A549 (cell line): ENCODE data around the gene HLA-DRB5. TPM values are rescaled to one million over a fixed set of nuclear protein-coding genes. Genes with fewer than 3 reads are reported as not detected.

Experiments
- ATAC-seq, 2 experiments: fragments of 200-7000 bp in 1 of 2; fragments of >200 bp in 1 of 2; cut with Nextera tagmentation in 1 of 2; cut with Tn5 transposase in 1 of 2; 3 replicates each; pipeline versions ENCODE4 v1.8.0 to v1.9.1; 2018 to 2020; ENCODE audit warnings: mild to moderate bottlenecking in 1 of 2, moderate library complexity in 1 of 2
- CTCF ChIA-PET: fragments of 300-600 bp; sonication (Branson Sonifier 250); formaldehyde crosslinking; extraction: SDS; loops from one replicate; lab custom pipeline; 2021; ENCODE audit warnings: antibody characterized with exemption, inconsistent platforms; lab: Yijun Ruan, JAX
- POLR2A ChIA-PET: fragments of 350-600 bp; formaldehyde crosslinking; extraction: SDS; loops from one replicate; lab custom pipeline; 2021; ENCODE audit warnings: antibody characterized with exemption, inconsistent platforms; lab: Yijun Ruan, JAX
- DNase-seq, 2 experiments: peaks; one replicate each; pipeline versions ENCODE4 v3.0.0 to v3.0.0-alpha.2; 2011 to 2016; ENCODE audit warnings: low read depth in 1 of 2, low spot score in 1 of 2
- FAIRE-seq: peaks from 2 replicates; lab custom pipeline; 2011; peaks lifted over from hg19 to GRCh38; lab: Jason Lieb, UNC
- H3K27ac ChIP-seq, 2 experiments: fragments of >200 bp; sonication (Bioruptor Twin); formaldehyde crosslinking; 3 replicates each; pipeline ENCODE4 v1.5.1; 2016 to 2017
- H3K4me1 ChIP-seq: fragments of >200 bp; sonication (Bioruptor Twin); formaldehyde crosslinking; 3 replicates; pipeline ENCODE4 v1.6.1; 2016
- H3K4me2 ChIP-seq: fragments of >200 bp; sonication (Bioruptor Twin); formaldehyde crosslinking; 3 replicates; pipeline ENCODE4 v1.6.1; 2016
- H3K4me3 ChIP-seq: fragments of >200 bp; sonication (Bioruptor Twin); formaldehyde crosslinking; 3 replicates; pipeline ENCODE4 v1.5.1; 2016
- H3K9me3 ChIP-seq: fragments of >200 bp; sonication (Bioruptor Twin); formaldehyde crosslinking; 3 replicates; pipeline ENCODE4 v1.6.1; 2016
- CBX8 ChIP-seq: fragments of 200-600 bp; sonication (generic); IDR thresholded peaks from 2 replicates; pipeline ENCODE4 v1.6.1; 2016
- EHF ChIP-seq: fragments of 250-450 bp; sonication (Bioruptor Pico); IDR thresholded peaks from 2 replicates; pipeline ENCODE4 v1.5.0; 2020; ENCODE audit warnings: mild to moderate bottlenecking
- EP300 ChIP-seq, 2 experiments: fragments of >200 bp; sonication (Bioruptor Twin); formaldehyde crosslinking; IDR thresholded peaks; 2 replicates in 1 of 2; 3 replicates in 1 of 2; pipeline ENCODE4 v1.6.1; 2016 to 2017
- HOXB5 ChIP-seq: fragments of 250-450 bp; sonication (Bioruptor Pico); IDR thresholded peaks from 2 replicates; pipeline ENCODE4 v1.5.0; 2020; ENCODE audit warnings: mild to moderate bottlenecking, moderate library complexity
- JUNB ChIP-seq: fragments of >200 bp; sonication (Bioruptor Twin); formaldehyde crosslinking; IDR thresholded peaks from 2 replicates; pipeline ENCODE4 v1.6.1; 2016
- KDM5A ChIP-seq: fragments of 200-600 bp; sonication (generic); IDR thresholded peaks from 2 replicates; pipeline ENCODE4 v1.6.1; 2016; ENCODE audit warnings: antibody characterized with exemption, mild to moderate bottlenecking
- MAX ChIP-seq: IDR thresholded peaks from 2 replicates; pipeline ENCODE4 v1.6.1; 2012
- NR3C1 ChIP-seq: fragments of >200 bp; sonication (Bioruptor Twin); formaldehyde crosslinking; IDR thresholded peaks from 3 replicates; pipeline ENCODE4 v1.6.1; 2017
- PBX3 ChIP-seq: IDR thresholded peaks from 2 replicates; pipeline ENCODE4 v1.6.1; 2012
- PHF8 ChIP-seq: fragments of 200-600 bp; sonication (generic); IDR thresholded peaks from 2 replicates; pipeline ENCODE4 v1.6.1; 2016; ENCODE audit warnings: low read depth, mild to moderate bottlenecking, antibody characterized with exemption, moderate library complexity, borderline replicate concordance
- POLR2A ChIP-seq: IDR thresholded peaks from 2 replicates; pipeline ENCODE4 v1.6.1; 2012; ENCODE audit warnings: mild to moderate bottlenecking, low read length
- RAD21 ChIP-seq, 2 experiments: fragments of >200 bp in 1 of 2; sonication (Bioruptor Twin) in 1 of 2; formaldehyde crosslinking in 1 of 2; IDR thresholded peaks in 1 of 2; conservative IDR thresholded peaks in 1 of 2; 2 replicates in 1 of 2; 3 replicates in 1 of 2; pipeline ENCODE4 v1.6.1; 2012 to 2018; ENCODE audit warnings: inconsistent platforms in 1 of 2
- RCOR1 ChIP-seq: fragments of 150-350 bp; IDR thresholded peaks from 2 replicates; pipeline ENCODE4 v1.6.1; 2014; ENCODE audit warnings: antibody characterized with exemption, low read length, low read depth
- RNF2 ChIP-seq: fragments of 200-600 bp; sonication (generic); IDR thresholded peaks from 2 replicates; pipeline ENCODE4 v1.6.1; 2016; ENCODE audit warnings: low read depth, mild to moderate bottlenecking, antibody characterized with exemption, moderate library complexity, borderline replicate concordance
- SREBF2 ChIP-seq: fragments of 450-650 bp; IDR thresholded peaks from 2 replicates; pipeline ENCODE4 v1.6.1; 2014; ENCODE audit warnings: mild to moderate bottlenecking, moderate library complexity
- TP53 ChIP-seq: fragments of 250-450 bp; sonication (Bioruptor Pico); IDR thresholded peaks from 2 replicates; pipeline ENCODE4 v1.5.0; 2021; ENCODE audit warnings: mild to moderate bottlenecking, moderate library complexity
- ZC3H11A ChIP-seq: fragments of 450-650 bp; IDR thresholded peaks from 2 replicates; pipeline ENCODE4 v1.6.1; 2014; ENCODE audit warnings: antibody characterized with exemption, mild to moderate bottlenecking
- ZNF302 ChIP-seq: fragments of 250-450 bp; sonication (Bioruptor Pico); IDR thresholded peaks from 2 replicates; pipeline ENCODE4 v1.9.0; 2021; ENCODE audit warnings: inconsistent platforms, mild to moderate bottlenecking, moderate library complexity
- ZSCAN20 ChIP-seq: fragments of 250-450 bp; sonication (Bioruptor Pico); IDR thresholded peaks from 2 replicates; pipeline ENCODE4 v1.8.0; 2022; ENCODE audit warnings: mild to moderate bottlenecking, moderate library complexity
- WGBS: methylation state at CpG from one replicate; pipeline ENCODE4 v1.1.6; 2017; ENCODE audit errors: missing lambda C conversion rate; 5-methylcytosine and 5-hydroxymethylcytosine counted together
- polyA plus RNA-seq, 4 experiments: library from polyadenylated mRNA; depleted of rRNA in 3 of 4; stranded (reverse); fragments of >200 nt; fragmentation: RNase III in 1 of 4; extraction: RNeasy Plus Mini Kit Qiagen cat#74134 plus additional on column Dnase treatment in 1 of 4; gene quantifications; 2 replicates in 3 of 4; 3 replicates in 1 of 4; pipeline ENCODE4 v1.2.3, GENCODE V29; 2011 to 2017
- TF ChIP-seq, protein P1 (sequence below): fragments of >200 bp; sonication (Bioruptor Twin); formaldehyde crosslinking; IDR thresholded peaks from 2 replicates; pipeline ENCODE4 v1.6.1; 2016
- TF ChIP-seq, protein P2 (sequence below): IDR thresholded peaks from 2 replicates; pipeline ENCODE4 v1.6.1; 2012; ENCODE audit warnings: low read depth, borderline replicate concordance
- TF ChIP-seq, protein P3 (sequence below): fragments of 150-350 bp; IDR thresholded peaks from 2 replicates; pipeline ENCODE4 v1.6.1; 2014; ENCODE audit warnings: low read depth, mild to moderate bottlenecking, low read length
- TF ChIP-seq, protein P4 (sequence below): fragments of 250-450 bp; sonication (Bioruptor Pico); IDR thresholded peaks from 2 replicates; pipeline ENCODE4 v1.5.0; 2020; ENCODE audit warnings: low read depth, mild to moderate bottlenecking, moderate library complexity

HLA-DRB5 gene
- polyA plus RNA-seq, 2 of the 4 experiments (the other 2 are of a cell fraction): not detected

- WGBS: 0% methylated on average over 1 of the region's 19 CpGs
- no peak for FAIRE-seq
- Histone ChIP-seq H3K27ac (no peak overlapping the region), H3K4me3 (no peak overlapping the region), H3K4me1 (no peaks in the 10 kb centered on the region)
- CTCF ChIA-PET: no interaction called here
- ATAC-seq: no peak
- no peak for DNase-seq
- TF ChIP-seq MAX: no peak
- no peak for TF ChIP-seq ZSCAN20 (CRISPR knock-in tag)
- TF ChIP-seq KDM5A: no peak
- TF ChIP-seq, all 56 proteins: peak for 0
- POLR2A ChIA-PET: no interaction called here
- Histone ChIP-seq H3K9me3 (no peaks in the 10 kb centered on the region), H3K4me2 (no peak overlapping the region)
Observed at GRCh38 chr6:32522302-32523047, 7.6 kb downstream of the HLA-DRB5 start.

- no peaks in the 10 kb centered on the region for H3K4me1 ChIP-seq
- DNase-seq: no peak
- H3K4me2 ChIP-seq: no peak overlapping the region
- WGBS: no CpG with 5 or more reads among the region's 1 CpG
- H3K27ac ChIP-seq: no peak overlapping the region
- ATAC-seq: no peak
- ChIA-PET POLR2A (no interaction called here), CTCF (no interaction called here)
- H3K4me3 ChIP-seq: no peak overlapping the region
- H3K9me3 ChIP-seq: no peaks in the 10 kb centered on the region
- TF ChIP-seq RNF2: no peak
- TF ChIP-seq, protein P1, sequence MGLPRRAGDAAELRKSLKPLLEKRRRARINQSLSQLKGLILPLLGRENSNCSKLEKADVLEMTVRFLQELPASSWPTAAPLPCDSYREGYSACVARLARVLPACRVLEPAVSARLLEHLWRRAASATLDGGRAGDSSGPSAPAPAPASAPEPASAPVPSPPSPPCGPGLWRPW: no peak
- TF ChIP-seq, protein P2, sequence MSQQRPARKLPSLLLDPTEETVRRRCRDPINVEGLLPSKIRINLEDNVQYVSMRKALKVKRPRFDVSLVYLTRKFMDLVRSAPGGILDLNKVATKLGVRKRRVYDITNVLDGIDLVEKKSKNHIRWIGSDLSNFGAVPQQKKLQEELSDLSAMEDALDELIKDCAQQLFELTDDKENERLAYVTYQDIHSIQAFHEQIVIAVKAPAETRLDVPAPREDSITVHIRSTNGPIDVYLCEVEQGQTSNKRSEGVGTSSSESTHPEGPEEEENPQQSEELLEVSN: no peak
- no peak for FAIRE-seq
Observed at GRCh38 chr6:32519910-32520258, 10.2 kb downstream of the HLA-DRB5 start.

DNA sequence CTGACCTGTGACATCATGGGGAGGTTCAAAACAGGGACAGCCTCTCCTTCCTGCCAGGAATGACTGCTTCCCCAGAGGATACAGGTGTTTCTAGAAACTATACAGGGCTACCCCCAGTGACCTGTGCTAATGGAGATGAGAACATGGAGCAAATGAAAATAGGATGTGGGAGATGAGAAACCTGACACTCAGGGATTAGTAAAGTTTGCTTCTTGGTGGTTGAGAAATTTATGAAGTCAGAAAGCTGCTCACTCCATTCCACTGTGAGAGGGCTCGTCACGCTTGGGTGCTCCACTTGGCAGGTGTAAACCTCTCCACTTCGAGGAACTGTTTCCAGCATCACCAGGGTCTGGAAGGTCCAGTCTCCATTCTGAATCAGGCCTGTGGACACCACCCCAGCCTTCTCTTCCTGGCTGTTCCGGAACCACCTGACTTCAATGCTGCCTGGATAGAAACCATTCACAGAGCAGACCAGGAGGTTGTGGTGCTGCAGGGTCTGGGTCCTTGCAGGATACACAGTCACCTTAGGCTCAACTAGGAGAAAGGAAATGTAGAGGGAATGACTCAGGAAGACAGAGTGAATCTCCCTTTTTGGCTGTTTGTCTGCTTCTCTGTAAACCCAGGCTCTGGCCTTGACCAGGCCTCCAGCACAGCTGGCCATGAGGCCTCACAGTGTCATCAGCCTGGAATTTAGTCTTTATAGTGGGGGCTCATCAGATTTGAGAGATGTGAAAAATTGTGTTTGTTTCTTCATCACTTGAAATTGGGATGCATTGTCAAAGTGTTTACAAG, 10.8 kb downstream of the HLA-DRB5 start:
- ChIA-PET CTCF (no interaction called here), POLR2A (no interaction called here)
- WGBS: 7% methylated on average over 2 of the region's 4 CpGs
- H3K4me3 ChIP-seq: no peak overlapping the region
- no peak for ATAC-seq
- TF ChIP-seq ZNF302: no peak
- no peak for TF ChIP-seq EP300 (IDR thresholded peaks at IDR 0.05)
- TF ChIP-seq, protein P3, sequence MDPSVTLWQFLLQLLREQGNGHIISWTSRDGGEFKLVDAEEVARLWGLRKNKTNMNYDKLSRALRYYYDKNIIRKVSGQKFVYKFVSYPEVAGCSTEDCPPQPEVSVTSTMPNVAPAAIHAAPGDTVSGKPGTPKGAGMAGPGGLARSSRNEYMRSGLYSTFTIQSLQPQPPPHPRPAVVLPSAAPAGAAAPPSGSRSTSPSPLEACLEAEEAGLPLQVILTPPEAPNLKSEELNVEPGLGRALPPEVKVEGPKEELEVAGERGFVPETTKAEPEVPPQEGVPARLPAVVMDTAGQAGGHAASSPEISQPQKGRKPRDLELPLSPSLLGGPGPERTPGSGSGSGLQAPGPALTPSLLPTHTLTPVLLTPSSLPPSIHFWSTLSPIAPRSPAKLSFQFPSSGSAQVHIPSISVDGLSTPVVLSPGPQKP: no peak
- TF ChIP-seq JUNB: no peak
- TF ChIP-seq NR3C1: no peak
- TF ChIP-seq TP53 (CRISPR knock-in tag): no peak
- no peak for TF ChIP-seq SREBF2
- no peak for TF ChIP-seq ZSCAN20 (CRISPR knock-in tag)
- TF ChIP-seq, protein P1: no peak
- TF ChIP-seq EHF (CRISPR knock-in tag): no peak
- TF ChIP-seq PHF8: no peak
- no peak for TF ChIP-seq PBX3
- TF ChIP-seq RAD21 (conservative IDR thresholded peaks at IDR 0.05 in 1 of 2, IDR thresholded peaks at IDR 0.05 in 1 of 2): no peak
- no peak for TF ChIP-seq CBX8
- TF ChIP-seq POLR2A: no peak
- no peak for TF ChIP-seq HOXB5 (CRISPR knock-in tag)
- no peak for TF ChIP-seq RCOR1
- no peak for TF ChIP-seq ZC3H11A
- TF ChIP-seq, protein P4, sequence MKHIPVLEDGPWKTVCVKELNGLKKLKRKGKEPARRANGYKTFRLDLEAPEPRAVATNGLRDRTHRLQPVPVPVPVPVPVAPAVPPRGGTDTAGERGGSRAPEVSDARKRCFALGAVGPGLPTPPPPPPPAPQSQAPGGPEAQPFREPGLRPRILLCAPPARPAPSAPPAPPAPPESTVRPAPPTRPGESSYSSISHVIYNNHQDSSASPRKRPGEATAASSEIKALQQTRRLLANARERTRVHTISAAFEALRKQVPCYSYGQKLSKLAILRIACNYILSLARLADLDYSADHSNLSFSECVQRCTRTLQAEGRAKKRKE (CRISPR knock-in tag): no peak
- TF ChIP-seq, all 56 proteins: peak for 0
- Histone ChIP-seq H3K27ac (no peak overlapping the region), H3K4me1 (no peaks in the 10 kb centered on the region), H3K9me3 (no peaks in the 10 kb centered on the region), H3K4me2 (no peak overlapping the region)
- DNase-seq (no peak), FAIRE-seq (no peak)
